GF-D8 (cell line): ENCODE data around the gene BMPER.

ENCODE experiments used
- DNase-seq: peaks from one replicate; lab custom pipeline; 2025; lab: John Stamatoyannopoulos, UW

BMPER gene

GRCh38 chr7:34026481-34027190 is 121.3 kb downstream of the BMPER start:
- DNase-seq: no peak

DNA sequence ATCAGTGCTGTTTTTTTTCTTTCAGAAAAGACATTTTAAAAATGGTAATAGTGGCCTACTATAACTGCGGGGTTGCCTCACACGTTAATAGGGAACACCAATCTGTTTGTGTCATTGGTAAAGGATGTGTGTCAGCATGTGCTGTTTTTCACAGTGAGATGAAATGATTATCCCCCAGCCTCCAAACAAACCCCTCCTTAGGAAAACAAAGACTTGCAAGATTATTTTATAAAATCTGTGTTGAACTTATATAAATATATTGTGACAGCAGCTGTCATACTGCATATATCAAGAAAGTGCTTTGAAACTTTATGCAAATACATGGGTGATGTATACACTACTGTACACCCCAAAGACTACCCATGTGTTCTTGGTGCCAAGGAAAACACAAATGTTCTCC is 125.8 kb downstream of the BMPER start:
- no peak for DNase-seq

DNA sequence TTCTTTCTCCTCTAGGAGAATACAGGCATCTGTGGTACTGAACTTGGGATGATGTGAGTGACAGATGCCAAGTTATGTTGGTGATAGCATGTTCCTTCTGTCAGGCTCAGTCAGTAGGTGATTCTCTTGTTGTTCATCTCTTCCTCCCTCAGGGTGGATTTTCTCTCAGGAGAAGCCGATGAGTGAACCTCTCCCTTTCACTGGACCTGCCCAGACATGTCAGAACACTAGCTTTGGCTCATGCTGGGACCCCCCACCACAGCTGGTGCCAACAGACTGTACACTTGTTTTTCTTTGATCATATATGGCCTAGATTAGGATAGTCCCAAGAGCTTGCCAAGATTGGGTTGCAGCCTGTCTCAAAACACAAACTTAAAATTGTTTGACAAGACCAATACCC is 129.4 kb downstream of the BMPER start:
- DNase-seq: no peak

DNA sequence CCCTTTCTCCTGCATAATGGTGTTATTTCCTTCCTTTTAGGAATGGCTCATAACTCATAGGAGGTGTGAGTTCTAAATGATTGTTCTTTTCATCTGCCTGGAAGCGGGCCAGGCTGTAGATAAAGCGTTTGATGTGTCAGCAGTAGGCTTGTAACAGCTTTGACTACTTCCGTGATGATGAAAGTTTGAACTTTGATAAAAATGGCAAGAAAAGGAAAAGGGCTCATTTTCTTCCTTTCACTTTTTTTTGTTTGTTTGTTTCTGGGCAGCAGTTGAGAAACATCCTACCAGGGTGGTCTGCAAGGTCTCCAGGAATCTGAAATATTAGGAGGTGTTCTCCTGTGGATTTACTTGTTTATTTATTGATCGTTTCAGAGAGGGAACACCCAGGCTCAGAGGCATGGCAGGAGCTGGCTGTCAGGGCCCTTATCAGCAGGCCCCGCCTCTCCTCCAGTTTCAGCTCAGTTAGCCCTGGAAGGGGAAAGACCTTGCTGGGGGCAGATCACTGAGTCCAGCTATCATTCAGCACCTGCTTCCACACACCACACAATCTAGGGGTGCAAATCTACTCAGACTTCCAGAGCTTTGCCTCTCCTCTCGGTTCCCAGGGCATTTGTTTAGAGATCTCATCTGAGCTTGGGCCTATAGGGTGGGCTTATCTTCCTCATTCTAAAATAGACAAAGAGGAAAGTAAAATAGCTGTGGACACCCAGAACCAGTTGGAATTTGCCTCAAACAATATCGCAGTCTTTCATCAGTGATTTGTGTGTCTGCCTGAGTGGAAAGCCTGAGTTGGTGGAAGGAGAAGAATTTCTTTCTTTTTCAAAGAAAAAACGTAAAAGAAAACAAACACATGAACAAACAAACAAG is 130.9 kb downstream of the BMPER start:
- DNase-seq: no peak

DNA sequence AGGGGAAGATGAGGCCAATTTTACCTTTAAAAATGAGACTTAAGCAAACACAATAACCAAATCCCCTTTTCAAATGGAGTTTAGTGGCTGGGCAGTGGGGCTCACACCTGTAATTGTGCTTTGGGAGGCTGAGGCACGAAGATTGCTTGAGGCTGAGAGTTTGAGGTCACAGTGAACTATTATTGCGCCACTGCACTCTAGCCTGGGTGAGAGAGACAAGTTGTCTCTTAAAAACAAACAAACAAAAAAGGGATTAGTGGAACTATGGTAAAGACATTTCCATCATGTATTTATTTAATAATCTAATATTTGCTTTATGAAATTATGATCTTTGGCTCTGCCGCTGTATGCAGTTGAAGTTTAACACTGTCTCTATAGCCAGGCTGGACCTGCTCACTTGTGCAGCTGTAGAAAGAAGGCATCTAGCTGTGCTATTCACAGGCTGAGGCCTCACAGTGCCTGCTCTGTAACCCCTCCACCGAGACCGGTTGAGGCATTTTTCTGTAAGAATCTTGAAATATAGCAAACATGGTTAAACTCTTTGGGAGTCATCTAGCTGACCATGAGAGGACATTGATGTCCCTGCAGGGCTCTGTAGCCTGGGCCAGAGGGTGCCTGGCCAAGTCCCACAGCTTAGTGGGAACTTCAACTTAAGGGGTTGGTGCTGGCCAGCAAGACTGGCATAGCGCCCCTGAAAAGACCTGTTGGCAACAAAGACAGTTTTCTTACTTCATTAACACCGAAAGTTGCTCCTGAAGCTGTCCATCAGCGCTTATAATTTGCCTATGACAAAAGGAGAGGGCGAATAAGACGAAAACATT is 131.8 kb downstream of the BMPER start:
- DNase-seq: no peak

GRCh38 chr7:34038816-34039470 is 133.6 kb downstream of the BMPER start:
- no peak for DNase-seq

GRCh38 chr7:34041707-34042106 is 136.4 kb downstream of the BMPER start:
- DNase-seq: no peak

DNA sequence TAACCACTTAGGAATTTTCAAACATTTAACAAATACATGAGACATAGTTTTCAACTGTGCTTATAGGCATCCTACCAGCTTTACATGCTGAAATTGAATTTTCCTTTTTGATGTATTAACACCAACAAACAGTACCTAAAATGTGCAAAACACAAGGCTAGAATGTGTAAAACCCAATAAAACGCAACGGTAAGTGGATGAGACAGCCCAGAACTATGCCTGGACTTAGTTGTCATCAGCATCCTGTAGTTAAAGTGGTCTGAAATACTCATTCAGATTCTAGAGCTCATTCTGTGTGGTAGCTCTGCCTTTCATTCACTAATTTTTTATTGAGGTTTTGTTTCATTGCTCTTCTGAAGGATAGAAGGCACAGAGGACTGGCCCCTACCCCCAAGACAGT is 137.1 kb downstream of the BMPER start:
- DNase-seq: no peak

- no peak for DNase-seq
Measured at GRCh38 chr7:34043461-34044305, 138.3 kb downstream of the BMPER start.

DNA sequence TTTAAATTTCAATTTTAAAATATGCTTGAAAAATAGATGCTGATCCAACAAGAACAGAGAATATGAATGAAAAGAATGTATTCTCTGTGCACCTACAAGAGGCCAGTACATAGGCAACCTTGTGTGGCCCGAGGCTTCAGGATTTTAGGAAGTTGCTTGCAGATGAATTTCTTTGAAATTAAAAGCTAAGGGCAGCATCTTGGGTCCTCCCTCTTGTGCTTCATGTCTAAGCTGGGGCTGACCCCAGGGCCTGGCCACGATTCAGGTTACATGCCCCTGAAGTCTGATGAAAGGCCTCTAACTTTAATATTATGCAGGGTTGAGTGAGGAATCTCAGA is 138.9 kb downstream of the BMPER start:
- DNase-seq: no peak

DNA sequence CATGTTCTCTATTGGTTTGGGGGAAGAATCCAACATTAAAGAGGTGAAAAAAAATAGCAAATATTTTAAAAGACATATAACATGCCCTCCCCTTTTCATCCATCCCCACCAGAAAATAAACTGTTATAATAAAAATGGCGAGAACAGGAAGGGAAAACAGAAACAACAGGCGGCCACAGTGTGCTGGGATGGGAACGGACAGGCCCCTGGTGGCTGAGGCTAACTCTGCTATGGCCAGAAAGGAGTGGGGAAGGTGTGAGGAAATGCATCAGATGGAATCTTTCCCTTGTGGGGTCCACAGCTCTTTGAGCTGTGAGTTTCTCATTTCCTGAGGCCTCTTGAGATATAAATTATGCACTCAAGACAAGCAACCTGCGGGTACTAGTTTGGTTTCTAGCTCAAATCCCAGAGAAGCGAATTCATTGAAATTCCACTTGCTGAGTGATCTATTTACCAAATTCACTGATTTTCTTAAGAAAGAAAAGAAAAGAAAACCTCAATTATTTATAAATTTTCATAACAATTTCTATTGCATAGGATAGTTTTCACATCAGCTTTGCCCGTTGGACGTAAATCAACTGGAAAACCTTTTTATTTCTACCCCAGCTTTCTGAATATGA is 139.5 kb downstream of the BMPER start:
- DNase-seq: no peak

- no peak for DNase-seq
Measured at GRCh38 chr7:34048445-34048844, 143.1 kb downstream of the BMPER start.

GRCh38 chr7:34054075-34054474 is 148.7 kb downstream of the BMPER start:
- no peak for DNase-seq

GRCh38 chr7:34057136-34057535 is 151.8 kb downstream of the BMPER start:
- no peak for DNase-seq

DNA sequence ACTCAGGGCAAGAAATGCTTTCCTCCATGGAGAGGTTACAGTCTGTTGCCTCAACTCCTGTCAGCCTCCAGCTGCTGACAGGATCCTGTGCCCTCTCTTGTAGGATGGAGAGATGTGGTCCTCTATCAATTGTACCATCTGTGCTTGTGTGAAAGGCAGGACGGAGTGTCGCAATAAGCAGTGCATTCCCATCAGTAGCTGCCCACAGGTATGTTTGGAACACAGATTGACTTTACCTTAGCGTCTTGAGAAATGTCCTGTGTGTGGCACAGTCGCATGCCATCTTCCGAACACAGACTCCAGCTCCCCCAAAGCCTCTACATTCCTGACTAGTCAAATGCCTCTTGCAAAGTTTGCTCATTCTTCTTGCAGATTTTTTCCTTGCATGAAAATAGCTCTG is 152.6 kb downstream of the BMPER start:
- no peak for DNase-seq

DNA sequence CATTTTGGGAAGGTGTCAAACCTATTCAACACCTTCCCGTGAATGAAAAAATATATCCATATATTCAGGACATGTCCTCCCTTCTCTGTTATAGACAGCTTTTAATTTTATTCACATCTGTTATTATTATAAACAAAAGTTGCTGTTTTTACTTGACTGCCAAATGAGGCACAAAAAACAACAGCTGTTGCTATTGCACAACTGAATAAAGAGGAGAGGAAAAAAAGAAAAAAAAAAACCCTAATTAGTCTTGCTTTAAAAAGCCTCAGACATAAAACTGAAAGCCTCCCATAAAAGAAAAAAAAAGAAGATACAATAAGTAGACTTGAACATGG is 153.4 kb downstream of the BMPER start:
- no peak for DNase-seq

DNA sequence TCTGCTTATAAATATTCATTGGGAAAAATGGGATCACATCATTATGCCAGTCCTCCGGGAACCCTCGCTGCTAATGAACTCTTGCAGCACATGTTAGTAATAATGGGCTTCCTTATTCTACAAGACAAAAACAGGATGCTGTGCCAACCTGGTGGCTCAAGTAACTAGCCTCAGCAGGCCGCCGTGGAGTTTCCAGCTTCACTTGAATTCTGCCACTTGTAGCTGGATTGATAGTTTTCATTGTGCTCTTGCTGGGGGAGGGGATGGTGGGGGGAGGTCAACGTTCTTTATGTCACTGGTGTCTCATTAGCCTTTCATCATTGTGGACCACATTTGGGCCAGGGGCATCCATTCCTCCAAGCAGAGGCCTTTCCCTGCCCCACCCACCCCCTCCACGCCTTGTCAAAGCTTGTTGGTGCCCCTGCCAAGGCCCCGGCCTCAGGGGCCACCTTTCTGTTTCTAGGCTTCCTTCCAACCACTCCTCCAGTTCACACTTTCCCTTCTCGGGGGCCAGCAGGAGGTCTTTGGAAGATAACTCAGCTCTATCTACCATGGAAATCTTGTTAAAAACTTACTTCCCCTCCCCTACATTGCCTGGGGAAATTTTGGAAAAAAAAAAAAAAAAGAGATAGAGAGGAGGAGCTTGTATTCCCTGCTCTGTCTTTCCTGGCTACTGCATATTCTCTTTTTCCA is 153.9 kb downstream of the BMPER start:
- DNase-seq: no peak

DNA sequence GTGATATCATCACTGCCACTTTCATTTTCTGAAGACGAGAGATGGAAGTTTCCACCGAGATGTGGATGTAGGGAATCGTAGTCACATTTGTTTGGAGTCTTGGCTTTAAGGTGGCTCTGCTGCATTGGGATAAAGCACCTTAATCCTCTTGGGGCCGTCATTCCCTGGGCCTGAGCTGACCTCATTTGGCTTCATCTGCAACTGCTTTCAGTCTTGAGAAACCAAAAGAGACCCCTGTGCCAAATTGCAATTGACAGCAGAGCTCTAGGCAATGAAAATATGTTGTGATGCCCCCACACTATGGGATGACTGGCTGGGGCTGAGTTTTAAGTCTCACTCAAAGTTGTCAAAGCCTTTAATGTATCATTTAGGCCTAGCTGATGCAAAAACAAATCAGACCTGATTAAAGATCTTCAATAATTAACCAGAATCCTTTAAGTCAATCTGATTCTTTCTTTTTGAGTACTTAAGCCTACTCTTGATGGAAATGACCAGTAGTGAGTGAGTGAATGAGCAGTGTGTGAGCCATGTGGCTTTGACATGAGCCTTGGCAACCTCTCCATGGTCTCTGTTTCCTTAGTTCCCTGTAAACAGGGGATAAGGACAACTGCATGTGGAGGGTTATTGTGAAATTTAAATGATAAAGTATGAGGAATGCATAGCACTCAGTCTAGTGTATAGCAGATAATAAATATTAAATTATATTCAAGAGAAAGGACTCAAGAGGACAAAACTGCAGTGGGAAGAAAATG is 155.0 kb downstream of the BMPER start:
- DNase-seq: no peak

- no peak for DNase-seq
Measured at GRCh38 chr7:34061149-34061548, 155.8 kb downstream of the BMPER start.

- no peak for DNase-seq
Measured at GRCh38 chr7:34062341-34062740, 157.0 kb downstream of the BMPER start.
